Measurements from ENCODE around the gene EXD1.
"Not testable (repeated sequence)": the region's sequence is repeated elsewhere in the genome, so short reads cannot be mapped to it uniquely, and the experiment has no call there.

EXD1 gene

GRCh38 chr15:41263891-41264351 lies 33.4 kb upstream of the EXD1 start:
- TF ChIP-seq, protein P1, sequence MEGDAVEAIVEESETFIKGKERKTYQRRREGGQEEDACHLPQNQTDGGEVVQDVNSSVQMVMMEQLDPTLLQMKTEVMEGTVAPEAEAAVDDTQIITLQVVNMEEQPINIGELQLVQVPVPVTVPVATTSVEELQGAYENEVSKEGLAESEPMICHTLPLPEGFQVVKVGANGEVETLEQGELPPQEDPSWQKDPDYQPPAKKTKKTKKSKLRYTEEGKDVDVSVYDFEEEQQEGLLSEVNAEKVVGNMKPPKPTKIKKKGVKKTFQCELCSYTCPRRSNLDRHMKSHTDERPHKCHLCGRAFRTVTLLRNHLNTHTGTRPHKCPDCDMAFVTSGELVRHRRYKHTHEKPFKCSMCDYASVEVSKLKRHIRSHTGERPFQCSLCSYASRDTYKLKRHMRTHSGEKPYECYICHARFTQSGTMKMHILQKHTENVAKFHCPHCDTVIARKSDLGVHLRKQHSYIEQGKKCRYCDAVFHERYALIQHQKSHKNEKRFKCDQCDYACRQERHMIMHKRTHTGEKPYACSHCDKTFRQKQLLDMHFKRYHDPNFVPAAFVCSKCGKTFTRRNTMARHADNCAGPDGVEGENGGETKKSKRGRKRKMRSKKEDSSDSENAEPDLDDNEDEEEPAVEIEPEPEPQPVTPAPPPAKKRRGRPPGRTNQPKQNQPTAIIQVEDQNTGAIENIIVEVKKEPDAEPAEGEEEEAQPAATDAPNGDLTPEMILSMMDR (IDR thresholded peaks at IDR 0.05; ENCODE audit: unreplicated experiment in 3 of 3), result no peak
- Mint-ChIP-seq H3K4me1 (no peaks in the 10 kb centered on the region), H3K9me3 (no peaks in the 10 kb centered on the region), H3K27ac (no peak overlapping the region), H3K4me3 (no peak overlapping the region), H3K27me3 (ENCODE audit: low read depth) (no peaks in the 10 kb centered on the region), H3K36me3 (ENCODE audit: low read depth) (peaks cover 35% of the 10 kb centered on the region)

DNA sequence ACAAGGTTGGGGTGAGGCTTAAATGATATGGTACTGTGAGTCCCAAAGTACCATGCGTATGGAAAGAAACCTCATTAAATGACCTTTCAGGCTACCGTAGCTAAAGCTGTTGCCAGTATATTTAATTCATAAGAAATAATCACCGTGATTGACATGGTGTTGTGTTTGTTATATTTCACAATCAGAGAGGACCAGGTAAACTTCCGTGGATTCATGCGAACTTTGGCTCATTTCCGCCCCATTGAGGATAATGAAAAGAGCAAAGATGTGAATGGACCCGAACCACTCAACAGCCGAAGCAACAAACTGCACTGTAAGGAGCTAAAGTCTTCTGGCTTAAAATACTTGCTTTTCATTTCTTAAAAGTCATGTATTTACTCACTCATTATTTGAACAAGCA lies 32.0 kb upstream of the EXD1 start:
- TF ChIP-seq, protein P1 (IDR thresholded peaks at IDR 0.05; ENCODE audit: unreplicated experiment in 3 of 3), result no peak
- Mint-ChIP-seq H3K4me1 (no peaks in the 10 kb centered on the region), H3K4me3 (no peak overlapping the region), H3K27ac (no peak overlapping the region), H3K27me3 (ENCODE audit: low read depth) (no peaks in the 10 kb centered on the region), H3K36me3 (ENCODE audit: low read depth) (peaks cover 40% of the 10 kb centered on the region), H3K9me3 (no peaks in the 10 kb centered on the region)

GRCh38 chr15:41260924-41261323 lies 30.4 kb upstream of the EXD1 start:
- not testable (repeated sequence) for H3K9me3 Mint-ChIP-seq; H3K4me1 Mint-ChIP-seq; H3K27me3 Mint-ChIP-seq (ENCODE audit: low read depth); H3K27ac Mint-ChIP-seq; H3K4me3 Mint-ChIP-seq
- H3K36me3 Mint-ChIP-seq (ENCODE audit: low read depth), result peaks cover 31% of the 10 kb centered on the region

DNA sequence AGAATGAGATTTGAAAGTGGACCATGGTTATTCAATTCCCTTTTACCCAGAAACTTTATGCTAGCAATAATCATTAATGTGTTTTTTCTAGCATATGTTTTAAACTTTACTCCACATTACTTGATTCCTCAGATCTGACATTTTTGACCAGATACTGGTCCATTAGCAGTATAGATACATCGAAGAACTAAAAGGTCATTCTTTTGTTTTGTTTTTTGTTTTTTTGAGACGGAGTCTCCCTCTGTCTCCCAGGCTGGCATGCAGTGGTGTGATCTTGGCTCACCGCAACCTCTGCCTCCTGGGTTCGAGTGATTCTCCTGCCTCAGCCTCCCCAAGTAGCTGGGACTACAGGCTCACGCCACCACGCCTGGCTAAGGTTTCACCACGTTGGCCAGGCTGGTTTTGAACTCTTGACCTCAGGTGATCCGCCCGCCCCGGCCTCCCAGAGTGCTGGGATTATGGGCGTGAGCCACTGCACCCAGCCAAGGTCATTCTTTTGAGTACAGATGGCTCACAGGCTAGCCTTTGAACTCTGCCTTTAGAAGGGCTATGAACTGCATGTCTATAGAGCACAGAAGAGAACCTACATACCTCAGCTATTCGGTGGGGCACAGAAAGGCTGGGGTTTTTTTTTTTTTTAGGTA lies 29.1 kb upstream of the EXD1 start:
- H3K27ac Mint-ChIP-seq, result no peak overlapping the region

DNA sequence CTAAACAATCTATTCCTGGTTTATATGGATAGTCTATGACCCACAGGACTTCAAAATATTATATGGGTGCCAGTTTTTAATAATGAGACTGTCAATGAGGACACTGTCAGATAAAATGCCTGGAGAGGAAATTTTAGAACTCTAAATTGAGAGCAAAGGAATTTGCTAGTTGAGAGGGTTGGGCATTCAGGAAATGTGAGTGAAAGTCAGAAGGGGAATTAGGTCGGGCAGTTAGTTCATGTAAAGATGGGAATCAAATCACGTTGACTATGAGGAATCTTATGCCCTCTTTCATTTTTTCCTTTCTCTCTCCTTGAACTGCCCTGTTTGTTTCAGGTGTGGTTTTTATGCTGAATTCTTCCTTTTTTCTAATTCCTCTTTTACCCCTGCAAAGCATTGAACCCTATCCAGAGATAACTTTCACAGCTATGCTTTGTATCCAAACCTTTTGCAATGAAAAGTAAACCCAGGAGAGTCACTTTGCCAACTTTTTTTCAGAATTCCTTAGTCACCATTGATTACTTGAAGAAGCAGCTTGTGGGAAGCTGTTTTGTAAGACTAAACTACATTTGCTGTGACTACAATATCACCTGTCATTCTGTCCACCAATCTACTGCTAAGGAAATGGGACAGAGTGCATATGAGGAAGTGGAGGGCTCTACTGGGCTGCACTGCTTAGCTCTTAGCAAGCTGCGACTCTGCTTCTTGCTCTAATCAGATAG lies 28.4 kb upstream of the EXD1 start:
- H3K27ac Mint-ChIP-seq, result no peak overlapping the region
- peaks cover 31% of the 10 kb centered on the region for H3K36me3 Mint-ChIP-seq (ENCODE audit: low read depth)
- H3K9me3 Mint-ChIP-seq, result no peaks in the 10 kb centered on the region

More for the DNA sequence above, 29.1 kb upstream of the EXD1 start:
- TF ChIP-seq, protein P1 (IDR thresholded peaks at IDR 0.05; ENCODE audit: unreplicated experiment in 3 of 3), result no peak
- no peak overlapping the region for H3K4me3 Mint-ChIP-seq
- H3K4me1 Mint-ChIP-seq, result no peaks in the 10 kb centered on the region
- peaks cover 28% of the 10 kb centered on the region for H3K36me3 Mint-ChIP-seq (ENCODE audit: low read depth)
- H3K9me3 Mint-ChIP-seq, result no peaks in the 10 kb centered on the region
- H3K27me3 Mint-ChIP-seq (ENCODE audit: low read depth), result no peaks in the 10 kb centered on the region

DNA sequence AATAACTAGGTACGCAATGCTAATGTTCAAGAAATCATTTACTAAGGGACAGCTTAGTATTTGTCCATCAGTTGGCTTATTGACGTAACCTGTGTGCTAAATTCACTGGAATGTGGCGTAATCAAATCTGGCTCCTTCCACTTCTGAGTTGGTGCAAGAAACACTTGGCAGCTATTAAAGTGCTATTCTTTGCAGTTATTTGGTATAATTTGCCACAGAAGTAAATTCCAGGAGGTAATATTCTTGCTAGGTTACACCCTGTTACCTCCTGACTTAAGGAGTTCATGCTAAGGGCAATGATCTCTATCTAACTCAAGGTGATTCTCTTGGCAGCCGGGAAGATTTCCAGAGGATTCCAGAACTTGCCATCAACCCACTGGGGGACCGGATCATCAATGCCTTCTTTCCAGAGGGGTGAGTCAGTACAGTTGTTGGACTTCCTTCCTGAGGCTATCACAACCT lies 26.1 kb upstream of the EXD1 start:
- TF ChIP-seq, protein P1 (IDR thresholded peaks at IDR 0.05; ENCODE audit: unreplicated experiment in 3 of 3), result no peak
- H3K4me1 Mint-ChIP-seq, result no peaks in the 10 kb centered on the region
- H3K4me3 Mint-ChIP-seq, result no peak overlapping the region
- H3K27me3 Mint-ChIP-seq (ENCODE audit: low read depth), result peaks cover 4% of the 10 kb centered on the region
- peaks cover 19% of the 10 kb centered on the region for H3K36me3 Mint-ChIP-seq (ENCODE audit: low read depth)
- peak overlapping the region in 1 of 3 experiments; percentile 19 for H3K27ac Mint-ChIP-seq
- no peaks in the 10 kb centered on the region for H3K9me3 Mint-ChIP-seq

More for the DNA sequence above, 28.4 kb upstream of the EXD1 start:
- TF ChIP-seq, protein P1 (IDR thresholded peaks at IDR 0.05; ENCODE audit: unreplicated experiment in 3 of 3), result no peak
- Mint-ChIP-seq H3K4me1 (no peaks in the 10 kb centered on the region), H3K4me3 (no peak overlapping the region), H3K27me3 (ENCODE audit: low read depth) (peaks cover under 1% of the 10 kb centered on the region)
